GM19025 (cell line): ENCODE measurements around the gene ZBTB20.
A peak's percentile ranks its signal among the peaks of the same experiment; 100 is the strongest.
"Not testable (repeated sequence)": the region's sequence is repeated elsewhere in the genome, so short reads cannot be mapped to it uniquely, and the experiment has no call there.

ENCODE experiments used
- ATAC-seq: cut with Tn5 transposase; IDR thresholded peaks from one replicate; pipeline ENCODE4 v1.9.1; 2021; ENCODE audit warnings: mild to moderate bottlenecking, low read depth, moderate library complexity; ENCODE audit not compliant: unreplicated experiment

The ZBTB20 gene

DNA sequence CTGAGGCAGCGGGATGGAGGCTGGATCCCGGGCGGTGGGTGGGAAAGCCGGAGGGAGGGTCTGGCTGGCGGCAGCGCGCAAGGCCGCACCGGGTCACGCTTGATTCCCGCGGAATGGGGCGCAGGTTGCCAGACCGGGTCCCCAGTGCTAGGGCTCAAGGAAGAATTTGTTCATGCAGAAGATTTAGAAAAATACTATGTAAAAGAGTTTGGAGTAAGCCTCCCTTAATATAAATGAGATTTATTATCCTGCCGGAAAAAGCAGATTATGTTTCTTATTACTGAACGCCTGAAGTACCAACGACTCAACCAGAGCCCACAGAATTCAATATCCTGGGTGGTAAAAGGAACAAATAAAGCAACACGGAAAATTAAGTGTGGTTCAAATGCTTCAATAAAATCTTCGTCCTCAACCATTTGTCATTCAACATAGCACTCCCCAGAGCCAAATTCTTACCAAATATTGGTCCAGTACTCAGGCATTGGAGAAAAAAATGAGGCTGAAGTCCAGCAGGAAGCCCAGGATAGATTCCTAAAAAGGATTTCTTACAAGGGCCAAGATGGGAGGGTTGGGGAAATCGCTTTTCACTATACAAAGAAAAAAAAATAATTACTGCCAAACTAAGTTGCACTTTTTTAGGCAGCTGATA is 1.2 kb upstream of the ZBTB20 start:
- ATAC-seq, result peak; percentile 2

DNA sequence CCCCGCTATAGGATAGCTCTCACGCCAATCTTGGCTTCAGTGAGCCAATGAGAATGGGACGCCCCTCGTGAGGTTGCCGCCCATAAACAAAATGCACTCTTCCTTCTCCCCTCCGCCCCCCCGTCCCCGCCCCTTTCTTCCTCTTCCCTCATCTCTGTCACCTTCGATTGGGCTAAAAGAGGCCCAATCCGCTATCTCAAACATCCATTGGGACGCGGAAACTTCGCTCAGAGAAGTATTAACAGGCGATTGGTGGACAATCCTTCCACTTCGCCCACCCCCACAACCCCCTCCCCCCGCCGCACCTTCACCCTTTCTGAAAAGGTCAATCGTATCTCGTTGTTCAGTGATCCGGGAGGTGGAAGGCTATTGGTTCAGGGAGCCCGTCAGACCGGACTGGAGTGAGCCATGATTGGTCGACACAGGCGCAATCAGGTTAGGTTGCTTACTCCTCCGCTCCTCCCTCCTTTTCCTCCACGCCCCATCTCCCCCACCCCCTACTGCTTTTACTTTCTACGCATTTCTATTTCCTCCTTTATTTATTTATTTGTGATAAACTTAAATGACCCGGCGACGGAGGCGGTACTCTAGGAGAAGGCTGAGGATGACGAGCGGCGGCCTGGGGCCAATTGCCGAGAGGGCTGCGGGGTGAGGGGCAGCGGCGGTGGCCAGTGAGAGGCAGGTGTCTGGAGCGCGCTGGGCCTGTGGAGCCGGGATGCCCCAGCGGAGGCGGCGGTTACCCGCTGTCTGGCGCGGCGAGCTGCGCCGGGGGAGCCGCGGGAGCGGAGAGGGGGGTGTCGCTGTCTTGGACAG is 447 bp upstream of the ZBTB20 start:
- ATAC-seq, result peak; percentile 71

- ATAC-seq, result no peak
Measured at GRCh38 chr3:115146032-115146417, 1.1 kb downstream of the ZBTB20 start.

DNA sequence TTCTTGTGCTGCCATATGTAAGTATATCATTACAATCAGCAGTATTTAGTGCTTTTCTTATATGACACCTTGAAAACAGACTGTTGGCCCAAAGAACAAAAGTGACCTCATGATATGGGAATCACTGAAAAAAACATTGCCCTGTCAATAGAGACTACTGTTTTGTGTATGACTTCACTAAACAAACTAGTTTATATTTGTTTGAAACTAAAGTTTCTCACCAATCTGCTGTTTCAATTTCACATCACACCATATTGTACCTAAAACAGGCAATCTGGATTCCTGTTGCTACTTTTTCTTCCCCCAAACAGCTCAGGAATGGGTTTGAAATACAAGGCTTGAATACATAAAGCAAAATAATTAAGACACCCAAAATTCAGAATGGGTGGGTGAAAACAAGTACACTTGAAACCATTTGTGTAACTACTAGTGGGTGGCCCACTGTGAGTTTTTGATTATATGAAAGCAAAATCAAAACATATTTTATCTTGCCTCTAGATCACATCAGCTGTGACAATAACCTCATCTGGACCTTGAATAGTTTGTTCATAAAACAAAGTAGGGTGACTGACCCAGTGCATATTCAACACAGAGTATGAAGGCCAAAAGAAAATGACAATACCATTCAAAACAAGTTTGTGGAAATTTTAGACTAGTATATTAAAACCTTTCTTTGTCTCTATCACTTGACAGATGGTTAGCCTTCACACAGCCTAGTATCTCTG is 5.9 kb downstream of the ZBTB20 start:
- peak; percentile 59 for ATAC-seq

GRCh38 chr3:115139072-115139471 is 8.0 kb downstream of the ZBTB20 start:
- no peak for ATAC-seq

- ATAC-seq, result no peak
Measured at GRCh38 chr3:115134648-115135347, 12.3 kb downstream of the ZBTB20 start.

GRCh38 chr3:115127208-115127607 is 19.9 kb downstream of the ZBTB20 start:
- no peak for ATAC-seq

DNA sequence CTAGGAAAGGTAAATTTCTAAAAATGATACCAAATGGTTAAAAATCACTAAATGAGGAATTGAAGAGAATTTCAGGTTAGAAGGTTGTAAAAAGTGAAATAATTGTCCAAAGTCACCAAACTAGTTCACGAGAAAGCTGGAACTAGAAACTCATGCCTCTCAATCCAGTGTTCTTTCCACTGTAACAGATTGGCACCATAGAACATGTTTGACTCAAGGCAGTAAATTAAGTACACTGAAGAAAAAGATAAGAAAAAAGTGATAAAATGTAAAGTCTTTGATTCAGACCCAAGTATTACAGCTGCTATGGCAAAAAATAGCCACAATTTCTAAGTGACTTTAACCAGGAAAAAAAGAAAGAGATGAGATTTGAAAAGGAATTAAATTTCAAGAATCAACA is 26.5 kb downstream of the ZBTB20 start:
- no peak for ATAC-seq

- ATAC-seq, result no peak
Measured at GRCh38 chr3:115113367-115113766, 33.7 kb downstream of the ZBTB20 start.

- no peak for ATAC-seq
Measured at GRCh38 chr3:115111632-115112031, 35.5 kb downstream of the ZBTB20 start.

DNA sequence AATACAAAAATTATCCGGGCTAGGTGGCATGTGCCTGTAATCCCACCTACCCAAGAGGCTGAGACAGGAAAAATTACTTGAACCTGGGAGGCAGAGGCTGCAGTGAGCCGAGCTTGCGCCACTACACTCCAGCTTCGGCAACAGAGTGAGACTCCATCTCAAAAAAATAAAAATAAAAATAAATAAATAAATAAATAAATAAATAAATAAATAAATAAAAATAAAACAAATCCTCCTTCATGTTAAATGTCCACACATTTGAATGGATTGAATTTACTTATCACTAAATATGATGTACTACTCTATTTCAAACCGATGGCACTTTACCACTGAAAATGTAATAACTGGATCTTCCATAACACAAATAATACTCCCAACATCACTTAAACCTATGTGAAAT is 36.3 kb downstream of the ZBTB20 start:
- no peak for ATAC-seq

DNA sequence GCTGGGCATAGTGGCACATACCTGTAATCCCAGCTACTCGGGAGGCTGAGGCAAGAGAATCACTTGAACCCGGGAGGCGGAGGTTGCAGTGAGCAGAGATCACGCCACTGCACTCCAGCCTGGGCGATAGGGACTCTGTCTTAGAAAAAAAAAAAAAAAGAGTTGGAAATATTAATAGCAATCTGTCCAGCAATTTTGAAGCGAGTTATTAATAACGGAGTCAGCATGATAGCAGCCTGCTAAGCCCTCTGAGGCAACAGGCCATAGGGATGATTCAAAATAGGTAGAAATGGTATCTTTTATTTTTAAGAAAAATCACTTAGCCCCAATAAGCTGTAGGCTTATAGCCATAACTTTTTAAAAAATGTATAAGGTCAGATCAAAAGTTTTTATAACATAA is 37.0 kb downstream of the ZBTB20 start:
- not testable (repeated sequence) for ATAC-seq

GRCh38 chr3:115108614-115109013 is 38.5 kb downstream of the ZBTB20 start:
- no peak for ATAC-seq

- ATAC-seq, result no peak
Measured at GRCh38 chr3:115102046-115102445, 45.0 kb downstream of the ZBTB20 start.

- ATAC-seq, result no peak
Measured at GRCh38 chr3:115100806-115101205, 46.3 kb downstream of the ZBTB20 start.

GRCh38 chr3:115099986-115100571 is 47.0 kb downstream of the ZBTB20 start:
- ATAC-seq, result peak; percentile 70

- no peak for ATAC-seq
Measured at GRCh38 chr3:115099134-115099985, 47.7 kb downstream of the ZBTB20 start.

- ATAC-seq, result no peak
Measured at GRCh38 chr3:115098354-115099073, 48.6 kb downstream of the ZBTB20 start.

DNA sequence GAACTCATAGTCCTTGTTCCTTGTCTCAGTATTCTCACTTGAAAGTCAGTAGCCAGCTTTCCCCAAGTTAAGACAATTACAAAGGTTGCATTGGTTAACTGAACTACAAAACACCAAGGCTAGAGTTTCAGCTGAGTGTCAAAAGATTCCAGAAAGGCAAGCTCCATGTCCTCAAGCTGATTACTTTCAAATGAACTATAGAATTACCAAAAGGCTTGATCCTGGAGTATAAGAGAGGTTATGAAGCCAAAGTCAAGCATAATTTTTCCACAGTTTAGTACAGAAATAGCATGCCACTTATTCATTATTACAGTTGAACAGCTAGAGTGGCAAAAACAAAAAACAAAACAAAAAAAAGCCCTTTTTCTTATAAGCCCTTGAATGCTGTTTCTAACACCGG is 51.9 kb downstream of the ZBTB20 start:
- no peak for ATAC-seq
